ENCODE data around the gene KIF4B. TPM values are rescaled to one million over a fixed set of nuclear protein-coding genes. Genes with fewer than 3 reads are reported as not detected.

Gene KIF4B
- total and polyA plus RNA-seq, 2 donors (not counting 3 experiments of a cell fraction or from before 2014, with no cell fraction given) = 0.44 TPM; not detected in 1

DNA sequence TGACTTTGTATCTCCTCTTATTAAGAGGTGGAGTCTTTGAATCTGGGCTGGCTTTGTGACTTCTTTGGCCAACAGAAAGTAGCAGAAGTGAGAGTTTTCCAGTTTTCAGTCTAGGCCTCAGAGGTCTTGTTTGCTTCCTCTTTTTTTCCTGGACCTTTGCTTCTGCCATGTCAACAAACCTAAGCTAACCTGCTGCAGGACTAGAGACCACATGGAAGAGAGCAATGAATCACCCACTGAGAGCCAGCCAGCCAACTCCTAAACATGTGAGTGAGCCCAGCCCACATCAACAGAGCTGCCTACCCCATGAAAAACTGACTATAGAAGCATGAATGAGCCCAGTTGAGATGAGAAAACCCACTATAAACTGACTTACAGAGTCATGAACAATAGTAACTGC is 42.8 kb upstream of the KIF4B start:
- DNase-seq (ENCODE audit: low read depth, low spot score) = peak; percentile 77
- dilution Hi-C loops (cut with MboI; ENCODE audit: extremely low pct_ligation_motif_present, low sequenced_read_pairs) (no loop called here), intact Hi-C loops (cut with micrococcal nuclease) (no loop called here)
- Histone ChIP-seq H3K9ac (replicated peaks; ENCODE audit: extremely low read depth, insufficient read depth, low read length) (no peak overlapping the region), H3K9me1 (replicated peaks; ENCODE audit: control insufficient read depth, extremely low read depth, insufficient read depth, low read length) (no peaks in the 10 kb centered on the region), H4K20me1 (replicated peaks; ENCODE audit: control insufficient read depth, extremely low read depth, insufficient read depth, low read length) (no peaks in the 10 kb centered on the region), H3K9me3 (replicated peaks; ENCODE audit: control insufficient read depth, insufficient read depth, low read length) (no peaks in the 10 kb centered on the region), H3K27ac (ENCODE audit: insufficient read depth, low read depth, low read length) (no peak overlapping the region), H3K27me3 (ENCODE audit: control insufficient read depth in 2 of 2, insufficient read depth in 2 of 2, low read length in 2 of 2) (no peaks in the 10 kb centered on the region), H3K4me3 (replicated peaks in 1 of 3; ENCODE audit: insufficient read depth in 1 of 3, low read depth in 1 of 3, low read length in 3 of 3) (no peak overlapping the region), H3K4me2 (ENCODE audit: insufficient read depth, low read length) (no peak overlapping the region), H3K4me1 (ENCODE audit: control insufficient read depth, extremely low read depth, insufficient read depth, low read length) (peaks cover 34% of the 10 kb centered on the region), H3K79me2 (ENCODE audit: control insufficient read depth, insufficient read depth, low read length) (peaks cover 11% of the 10 kb centered on the region), H3K36me3 (ENCODE audit: control insufficient read depth in 2 of 2, extremely low read depth in 1 of 2, insufficient read depth in 2 of 2, low read length in 2 of 2) (peaks cover 4% of the 10 kb centered on the region in 2 experiments), H2AFZ (ENCODE audit: low read depth, low read length) (no peak overlapping the region)
- no TSS peak for BruUV-seq (replicated peaks)
- peak; percentile 76 for FAIRE-seq
- TF ChIP-seq GATA2 (IDR thresholded peaks at IDR 0.05; ENCODE audit: insufficient read depth, insufficient read length, low read depth, low read length) = no peak
- peak; percentile 54 for TF ChIP-seq FOS (IDR thresholded peaks at IDR 0.05; ENCODE audit: borderline replicate concordance, insufficient read depth, low read length)
- no peak for TF ChIP-seq EZH2 (IDR thresholded peaks at IDR 0.05; ENCODE audit: borderline replicate concordance, low read depth, low read length, severe bottlenecking)
- POLR2A ChIA-PET = no interaction called here
- CTCF ChIA-PET = interaction anchor here (1.1 to 6.8 kb wide), 9 partner anchors 9 to 176 kb away, joined by 3 to 191 read pairs (median 16); no protein-coding TSS in a partner anchor

DNA sequence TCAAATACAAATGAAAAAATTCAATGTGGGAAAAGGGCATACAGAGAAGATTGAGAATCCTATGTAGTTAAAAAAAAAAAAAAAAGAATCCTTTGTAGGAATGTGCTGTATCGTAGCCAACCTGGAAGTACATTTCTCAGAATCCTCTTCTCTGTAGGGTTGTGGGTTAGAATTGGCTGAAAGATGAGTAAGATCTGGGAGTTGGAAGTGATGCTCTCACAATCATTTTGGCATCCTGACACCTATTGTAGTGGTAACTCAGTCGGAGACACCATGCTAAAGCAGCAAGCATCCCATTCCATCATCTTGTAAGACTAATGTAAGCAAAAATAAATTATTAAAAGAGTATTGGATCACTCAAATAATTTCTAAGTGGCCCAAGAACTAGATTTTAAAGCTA is 42.1 kb upstream of the KIF4B start:
- POLR2A ChIA-PET = no interaction called here

More for the DNA sequence above, 42.1 kb upstream of the KIF4B start:
- no peak for FAIRE-seq
- DNase-seq (ENCODE audit: low read depth, low spot score) = no peak
- H3K36me3 ChIP-seq (ENCODE audit: control insufficient read depth in 2 of 2, extremely low read depth in 1 of 2, insufficient read depth in 2 of 2, low read length in 2 of 2) = peaks cover 4% of the 10 kb centered on the region in 2 experiments
- no peaks in the 10 kb centered on the region for H3K9me3 ChIP-seq (replicated peaks; ENCODE audit: control insufficient read depth, insufficient read depth, low read length)
- TF ChIP-seq MYC (IDR thresholded peaks at IDR 0.05; ENCODE audit: low read depth, low read length) (no peak), FOS (IDR thresholded peaks at IDR 0.05; ENCODE audit: borderline replicate concordance, insufficient read depth, low read length) (no peak), POLR2AphosphoS5 (IDR thresholded peaks at IDR 0.05; ENCODE audit: insufficient read depth, low read depth, low read length) (no peak), EZH2 (IDR thresholded peaks at IDR 0.05; ENCODE audit: borderline replicate concordance, low read depth, low read length, severe bottlenecking) (no peak), POLR2A (IDR thresholded peaks at IDR 0.05; ENCODE audit: low read depth, low read length) (no peak), JUN (IDR thresholded peaks at IDR 0.05; ENCODE audit: borderline replicate concordance, insufficient read depth, insufficient read length, low read depth) (no peak), GATA2 (IDR thresholded peaks at IDR 0.05; ENCODE audit: insufficient read depth, insufficient read length, low read depth, low read length) (no peak)
- TF ChIP-seq, protein P1, sequence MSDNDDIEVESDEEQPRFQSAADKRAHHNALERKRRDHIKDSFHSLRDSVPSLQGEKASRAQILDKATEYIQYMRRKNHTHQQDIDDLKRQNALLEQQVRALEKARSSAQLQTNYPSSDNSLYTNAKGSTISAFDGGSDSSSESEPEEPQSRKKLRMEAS (IDR thresholded peaks at IDR 0.05; ENCODE audit: insufficient read depth, insufficient read length) = no peak
- TF ChIP-seq, protein P2, sequence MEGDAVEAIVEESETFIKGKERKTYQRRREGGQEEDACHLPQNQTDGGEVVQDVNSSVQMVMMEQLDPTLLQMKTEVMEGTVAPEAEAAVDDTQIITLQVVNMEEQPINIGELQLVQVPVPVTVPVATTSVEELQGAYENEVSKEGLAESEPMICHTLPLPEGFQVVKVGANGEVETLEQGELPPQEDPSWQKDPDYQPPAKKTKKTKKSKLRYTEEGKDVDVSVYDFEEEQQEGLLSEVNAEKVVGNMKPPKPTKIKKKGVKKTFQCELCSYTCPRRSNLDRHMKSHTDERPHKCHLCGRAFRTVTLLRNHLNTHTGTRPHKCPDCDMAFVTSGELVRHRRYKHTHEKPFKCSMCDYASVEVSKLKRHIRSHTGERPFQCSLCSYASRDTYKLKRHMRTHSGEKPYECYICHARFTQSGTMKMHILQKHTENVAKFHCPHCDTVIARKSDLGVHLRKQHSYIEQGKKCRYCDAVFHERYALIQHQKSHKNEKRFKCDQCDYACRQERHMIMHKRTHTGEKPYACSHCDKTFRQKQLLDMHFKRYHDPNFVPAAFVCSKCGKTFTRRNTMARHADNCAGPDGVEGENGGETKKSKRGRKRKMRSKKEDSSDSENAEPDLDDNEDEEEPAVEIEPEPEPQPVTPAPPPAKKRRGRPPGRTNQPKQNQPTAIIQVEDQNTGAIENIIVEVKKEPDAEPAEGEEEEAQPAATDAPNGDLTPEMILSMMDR (IDR thresholded peaks at IDR 0.05; ENCODE audit: extremely low read depth in 1 of 2, insufficient read depth in 1 of 2, low read depth in 1 of 2, low read length in 2 of 2) = no peak
- H3K4me2 ChIP-seq (ENCODE audit: insufficient read depth, low read length) = no peak overlapping the region
- dilution Hi-C loops (cut with MboI; ENCODE audit: extremely low pct_ligation_motif_present, low sequenced_read_pairs) = no loop called here
- no peaks in the 10 kb centered on the region for H4K20me1 ChIP-seq (replicated peaks; ENCODE audit: control insufficient read depth, extremely low read depth, insufficient read depth, low read length)
- no peaks in the 10 kb centered on the region for H3K9me1 ChIP-seq (replicated peaks; ENCODE audit: control insufficient read depth, extremely low read depth, insufficient read depth, low read length)
- H2AFZ ChIP-seq (ENCODE audit: low read depth, low read length) = no peak overlapping the region
- BruUV-seq (replicated peaks) = no TSS peak
- CTCF ChIA-PET = interaction anchor here (1.1 to 6.8 kb wide), 14 partner anchors 9 to 175 kb away, joined by 3 to 191 read pairs (median 14); partner anchors contain the start of gene GEMIN5
- H3K27me3 ChIP-seq (ENCODE audit: control insufficient read depth in 2 of 2, insufficient read depth in 2 of 2, low read length in 2 of 2) = no peaks in the 10 kb centered on the region
- no peak overlapping the region for H3K4me3 ChIP-seq (replicated peaks in 1 of 3; ENCODE audit: insufficient read depth in 1 of 3, low read depth in 1 of 3, low read length in 3 of 3)
- H3K4me1 ChIP-seq (ENCODE audit: control insufficient read depth, extremely low read depth, insufficient read depth, low read length) = peaks cover 28% of the 10 kb centered on the region
- no peak overlapping the region for H3K27ac ChIP-seq (ENCODE audit: insufficient read depth, low read depth, low read length)
- peaks cover 11% of the 10 kb centered on the region for H3K79me2 ChIP-seq (ENCODE audit: control insufficient read depth, insufficient read depth, low read length)
- no peak overlapping the region for H3K9ac ChIP-seq (replicated peaks; ENCODE audit: extremely low read depth, insufficient read depth, low read length)
- intact Hi-C loops (cut with micrococcal nuclease) = no loop called here
